OCI-LY3 (cell line): Measurements from ENCODE around the gene PLA2G12B.

Experiments used
- CTCF ChIP-seq: fragments of 200-600, 300-600 bp; sonication (generic); IDR thresholded peaks from 2 replicates; pipeline ENCODE4 v1.5.1; 2014; ENCODE audit warnings: antibody characterized with exemption, low read length, low read depth
- EZH2phosphoT487 ChIP-seq: fragments of 200-600 bp; shearing (Covaris generic); IDR thresholded peaks from 2 replicates; pipeline ENCODE4 v1.6.1; 2018; ENCODE audit warnings: antibody characterized with exemption, mixed run types, low read depth

DNA sequence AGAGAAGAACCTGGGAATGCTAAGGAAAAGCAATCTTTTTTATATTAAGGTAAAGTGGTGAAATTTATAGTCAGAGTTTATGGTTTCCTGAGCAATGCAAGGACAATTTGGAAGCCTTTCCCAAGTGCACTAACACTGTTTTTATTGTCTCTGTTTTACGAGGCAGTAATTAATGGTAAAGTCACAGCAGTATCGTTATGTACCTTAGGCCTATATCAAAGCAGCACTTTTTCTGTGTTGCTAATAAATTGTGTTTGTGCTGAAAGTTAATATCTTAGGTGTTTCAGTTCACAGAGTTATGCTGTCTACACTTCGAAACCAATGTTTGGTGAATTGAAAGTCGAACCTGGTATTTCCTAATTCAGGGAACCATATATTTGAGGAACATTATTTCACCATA, 41.9 kb downstream of the PLA2G12B start:
- no peak for TF ChIP-seq CTCF
- no peak for TF ChIP-seq EZH2phosphoT487
